Iris pigment epithelial cell (primary cell): ENCODE results near the gene HDLBP.

Source experiments
- DNase-seq: peaks from one replicate; pipeline ENCODE4 v3.0.0-alpha.2; 2011; ENCODE audit warnings: low read depth

The HDLBP gene

DNA sequence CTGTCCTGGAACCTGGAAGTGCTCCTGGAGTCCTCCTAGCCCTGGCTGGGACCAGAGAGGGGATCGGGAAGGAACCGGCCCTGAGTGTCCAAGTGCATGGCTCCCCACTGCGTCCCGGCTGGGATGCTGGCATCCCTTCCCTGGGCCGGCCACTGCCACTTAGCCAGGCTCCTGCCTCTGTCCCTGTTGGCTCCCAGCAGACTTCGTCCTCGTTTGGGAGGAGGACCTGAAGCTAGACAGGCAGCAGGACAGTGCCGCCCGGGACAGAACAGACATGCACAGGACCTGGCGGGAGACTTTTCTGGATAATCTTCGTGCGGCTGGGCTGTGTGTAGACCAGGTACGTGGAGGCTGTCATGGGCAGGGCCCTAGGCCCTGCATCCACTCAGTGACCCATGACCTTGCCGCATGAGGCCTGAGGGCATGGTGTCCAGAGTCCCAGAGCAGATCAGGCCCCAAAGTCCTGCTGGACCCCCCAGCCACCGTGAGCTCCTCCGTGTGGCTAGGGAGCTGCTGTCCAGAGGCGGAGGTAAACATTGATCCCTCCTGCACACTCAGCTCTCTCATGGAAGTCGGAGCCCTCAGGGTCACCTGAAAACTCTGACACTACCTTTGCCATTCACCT is 119.9 kb downstream of the HDLBP start:
- DNase-seq, result no peak

DNA sequence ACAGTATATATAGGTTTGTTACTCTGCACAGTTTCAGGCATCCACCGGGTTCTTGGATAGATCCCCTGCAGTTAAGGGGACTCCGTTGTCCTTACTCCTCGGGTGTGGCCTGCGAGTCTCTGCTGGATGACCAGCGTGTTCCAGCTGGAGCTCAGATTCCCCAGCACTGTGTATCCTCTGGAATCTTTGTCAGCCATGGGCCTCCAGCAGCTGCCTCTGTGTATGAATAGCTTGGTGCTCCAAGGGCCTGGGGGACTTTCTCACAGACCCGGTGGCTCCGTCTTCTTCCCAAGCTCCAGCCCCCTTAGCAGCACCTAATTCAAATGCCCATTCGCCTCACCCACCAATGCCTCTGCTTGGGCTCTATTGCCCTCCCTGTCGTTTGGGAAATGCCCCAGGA is 120.7 kb downstream of the HDLBP start:
- no peak for DNase-seq

DNA sequence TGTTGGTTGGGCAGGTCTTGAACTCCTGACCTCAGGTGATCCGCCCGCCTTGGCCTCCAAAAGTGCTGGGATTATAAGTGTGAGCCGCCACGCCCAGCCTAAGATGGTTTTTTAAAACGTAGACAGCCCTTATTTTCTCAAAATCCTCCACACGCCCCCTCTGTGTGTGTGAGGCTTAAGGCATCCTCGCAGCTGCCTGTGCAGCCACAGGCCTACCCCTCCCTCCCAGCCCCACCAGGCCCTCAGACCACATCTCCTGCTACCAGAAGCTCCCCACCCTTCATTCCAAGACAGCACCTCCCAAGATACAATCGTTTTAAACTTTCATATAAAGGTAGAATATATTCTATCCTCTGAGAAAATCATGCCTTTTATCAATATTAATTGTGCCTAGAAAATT is 122.2 kb downstream of the HDLBP start:
- no peak for DNase-seq

GRCh38 chr2:241191081-241191480 is 124.4 kb downstream of the HDLBP start:
- no peak for DNase-seq

GRCh38 chr2:241190291-241190981 is 125.0 kb downstream of the HDLBP start:
- DNase-seq, result no peak

- DNase-seq, result no peak
Measured at GRCh38 chr2:241189856-241190201, 125.6 kb downstream of the HDLBP start.

DNA sequence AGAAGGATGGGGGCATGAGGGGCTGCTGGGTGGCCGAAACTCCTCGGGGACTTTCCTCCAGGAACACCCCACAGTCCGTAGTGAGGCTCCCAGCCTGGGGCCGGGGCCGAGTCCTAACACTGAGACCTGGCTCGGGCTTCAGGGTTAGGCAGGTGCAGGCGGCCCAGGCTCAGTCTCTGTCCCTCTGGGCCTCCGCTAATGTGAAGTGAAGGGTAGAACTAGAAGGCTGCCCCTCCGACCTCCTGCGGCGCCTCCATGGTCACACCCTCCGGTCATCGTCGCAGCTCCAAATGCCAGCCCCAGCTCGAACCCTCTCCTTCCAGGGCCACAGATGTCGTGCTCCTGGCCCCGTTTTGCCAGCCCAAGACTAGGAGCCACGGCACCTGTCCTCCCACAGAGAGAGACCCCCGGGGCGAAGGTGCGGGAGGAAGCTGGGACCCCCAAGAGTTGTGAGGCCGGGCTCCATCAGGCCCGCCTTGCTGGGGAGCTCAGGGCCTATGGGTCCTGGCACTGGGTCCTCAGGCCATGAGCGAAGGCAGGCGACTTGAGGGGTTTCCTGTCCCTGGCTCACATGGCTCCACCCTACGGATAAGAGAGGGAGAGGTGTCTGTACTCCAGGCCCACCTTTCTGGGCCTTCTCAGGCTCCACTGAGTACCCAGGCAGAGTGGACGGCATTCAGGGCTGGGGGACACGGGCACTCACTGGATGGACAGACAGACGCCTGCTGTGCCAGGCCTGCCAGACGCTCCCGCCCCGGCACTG is 126.2 kb downstream of the HDLBP start:
- DNase-seq, result no peak

DNA sequence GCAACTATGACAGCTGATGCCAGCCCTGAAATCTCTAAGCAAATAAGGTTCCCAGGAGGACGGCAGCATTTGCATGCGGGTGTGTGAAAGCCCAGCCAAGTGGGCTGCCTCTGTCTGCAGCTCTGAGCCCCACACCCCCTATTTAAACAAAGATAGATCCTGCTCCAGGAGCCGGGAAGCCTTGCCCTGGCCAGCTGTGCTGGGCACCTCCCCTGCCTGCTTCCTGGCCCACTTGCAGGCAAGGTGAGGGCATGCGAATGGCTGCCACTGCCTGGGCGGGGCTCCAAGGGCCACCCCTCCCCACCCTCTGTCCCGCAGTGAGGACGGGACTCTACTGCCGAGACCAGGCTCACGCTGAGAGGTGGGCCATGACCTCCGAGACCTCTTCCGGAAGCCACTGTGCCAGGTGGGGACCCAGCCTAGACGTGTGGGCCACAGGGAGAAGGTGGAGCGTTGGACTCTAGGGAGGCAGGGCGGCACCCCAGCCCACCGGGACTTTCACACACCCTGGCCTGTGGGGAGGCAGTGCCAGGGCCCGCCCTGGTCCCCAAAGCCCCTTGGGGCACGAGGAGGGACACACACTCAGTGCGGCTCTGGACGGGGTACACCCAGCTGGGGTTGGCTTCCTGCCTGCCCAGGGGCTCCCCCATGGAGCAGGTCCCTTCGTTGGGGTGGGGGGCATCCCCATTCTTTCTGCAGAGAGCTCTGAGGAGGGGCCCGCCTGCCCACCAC is 126.9 kb downstream of the HDLBP start, which contains the start of gene ANO7:
Gene ANO7, plus strand, starts transcription at position 317 of the 732 bp plus-strand sequence. CDS start 1,387 bp downstream, outside the sequence.
- DNase-seq, result no peak

- no peak for DNase-seq
Measured at GRCh38 chr2:241187918-241188234, 127.6 kb downstream of the HDLBP start.

- no peak for DNase-seq
Measured at GRCh38 chr2:241187101-241187917, 128.2 kb downstream of the HDLBP start.

DNA sequence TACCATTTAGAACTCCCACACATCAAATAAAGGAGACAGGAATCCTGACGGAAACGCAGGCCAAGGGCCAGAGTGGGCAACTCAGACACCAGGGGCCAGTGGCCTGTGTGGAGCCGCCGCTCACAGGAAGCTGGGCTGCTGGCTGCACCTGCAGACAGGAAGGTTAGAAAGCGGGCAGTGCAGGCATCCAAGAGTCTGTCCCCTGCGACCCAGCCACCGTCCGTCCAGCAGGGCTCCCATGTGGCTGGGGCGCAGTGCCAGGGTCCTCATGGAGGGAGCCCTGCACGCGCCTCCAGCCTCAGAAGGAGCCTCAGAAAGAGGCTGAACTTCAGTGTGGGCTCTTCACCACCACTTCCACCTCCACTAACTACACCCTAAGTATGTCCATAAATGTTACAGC is 129.5 kb downstream of the HDLBP start:
- no peak for DNase-seq

- no peak for DNase-seq
Measured at GRCh38 chr2:241184901-241185300, 130.6 kb downstream of the HDLBP start.

GRCh38 chr2:241183221-241183620 is 132.3 kb downstream of the HDLBP start:
- DNase-seq, result no peak

DNA sequence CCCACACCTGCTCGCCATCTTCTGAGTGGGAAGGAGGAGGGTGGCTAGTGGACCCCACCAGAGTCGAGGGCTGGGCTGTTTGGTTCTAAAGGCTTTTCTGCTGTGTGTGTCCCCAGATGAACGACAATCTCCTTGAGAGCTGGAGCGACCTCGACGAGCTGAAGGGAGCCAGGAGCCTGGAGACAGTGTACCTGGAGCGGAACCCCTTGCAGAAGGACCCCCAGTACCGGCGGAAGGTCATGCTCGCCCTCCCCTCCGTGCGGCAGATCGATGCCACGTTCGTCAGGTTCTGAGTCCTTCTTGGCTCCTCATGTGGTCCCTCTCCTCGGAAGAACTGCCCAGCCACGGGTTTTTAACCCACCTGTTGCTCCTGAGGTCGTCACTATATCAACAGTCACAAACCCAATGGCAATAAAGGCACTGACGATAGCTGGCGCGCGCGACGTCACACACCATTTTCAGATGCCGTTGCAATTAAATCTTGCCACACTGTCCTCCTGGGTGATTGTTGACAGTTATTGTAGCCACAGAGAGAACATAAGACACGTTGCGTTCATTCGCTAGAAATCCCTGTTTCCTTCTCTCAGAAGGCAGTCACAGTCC is 132.8 kb downstream of the HDLBP start:
- DNase-seq, result no peak

- no peak for DNase-seq
Measured at GRCh38 chr2:241182126-241182525, 133.3 kb downstream of the HDLBP start.

DNA sequence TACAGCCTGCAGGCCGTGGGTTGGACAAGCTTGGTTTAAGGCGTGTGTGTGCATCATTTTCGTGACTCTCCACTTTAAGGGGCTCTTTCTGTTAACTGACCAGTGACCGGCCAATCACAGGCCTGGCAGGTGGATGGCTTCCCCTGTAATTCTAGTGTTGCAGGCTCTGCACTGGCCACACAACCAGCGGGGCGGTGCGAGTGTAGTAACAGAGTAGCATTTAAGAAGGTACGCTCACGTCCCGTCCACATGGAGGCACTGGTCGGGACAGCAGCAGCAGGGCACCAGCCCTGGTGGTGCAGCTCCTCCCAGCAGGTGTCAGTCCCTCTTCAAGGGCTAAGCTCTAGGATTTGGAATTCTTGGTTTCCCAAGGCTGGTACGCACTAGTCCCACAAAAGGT is 135.0 kb downstream of the HDLBP start:
- DNase-seq, result no peak

DNA sequence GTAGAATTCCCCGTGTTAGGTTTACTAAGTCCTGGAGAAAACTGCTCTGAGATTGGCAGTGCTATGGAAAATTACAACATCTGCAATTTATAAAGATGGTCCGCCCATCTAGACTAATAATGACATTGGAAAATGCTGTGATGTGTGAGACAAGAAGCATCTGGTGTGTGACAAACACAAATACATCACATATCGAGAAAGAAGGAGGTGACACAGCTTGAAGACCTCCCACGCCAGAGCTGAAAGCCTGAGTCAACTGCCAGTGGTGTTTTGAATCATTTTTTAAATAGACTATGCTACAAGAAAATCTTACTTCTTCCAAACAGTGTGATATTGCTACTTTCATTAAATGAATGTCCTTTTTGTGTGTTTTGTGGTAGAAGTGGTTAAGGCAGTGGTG is 135.6 kb downstream of the HDLBP start:
- DNase-seq, result no peak

- no peak for DNase-seq
Measured at GRCh38 chr2:241178961-241179360, 136.5 kb downstream of the HDLBP start.

DNA sequence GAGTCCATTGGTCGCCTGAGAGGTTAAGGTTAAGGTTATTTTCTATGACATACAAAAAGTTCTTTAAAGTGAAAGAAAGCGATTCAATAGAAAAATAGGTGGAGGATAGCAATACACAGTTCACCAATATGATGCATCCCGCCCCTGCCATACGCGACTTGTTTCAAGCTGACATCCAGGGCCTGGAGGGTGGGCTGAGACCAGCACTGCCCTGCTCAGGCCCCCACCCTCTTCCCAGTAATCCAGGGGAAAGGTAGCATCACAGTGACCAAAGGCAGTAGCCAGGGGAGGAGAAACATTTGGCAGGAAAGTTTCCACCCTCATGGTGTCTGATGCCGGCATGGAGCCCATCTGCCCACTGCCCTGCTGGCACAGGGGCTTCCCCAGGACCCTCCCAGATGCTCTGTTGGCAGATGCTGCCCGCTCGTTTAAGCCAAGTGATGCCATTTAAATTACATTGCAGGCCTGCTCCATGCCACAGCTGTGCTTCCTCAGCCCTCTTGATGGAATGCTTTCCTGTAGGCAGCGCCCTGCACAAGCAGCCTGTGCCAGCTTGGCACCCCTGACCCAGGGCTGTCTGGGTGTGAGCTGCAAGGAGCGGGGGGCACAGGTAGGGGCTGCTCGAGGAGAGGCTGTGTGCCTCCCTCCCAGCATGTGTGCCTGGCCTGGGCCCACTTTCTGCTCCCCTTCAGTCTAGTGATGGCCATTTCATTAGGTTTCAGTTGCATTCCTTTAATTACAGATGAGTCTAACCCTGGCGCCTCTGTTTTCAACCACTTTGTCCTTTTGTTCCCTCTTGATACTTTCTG is 137.7 kb downstream of the HDLBP start:
- no peak for DNase-seq
